Neural crest cell (in vitro differentiated cells): ENCODE measurements around the gene SMIM35. TPM values are rescaled to one million over a fixed set of nuclear protein-coding genes. Genes with fewer than 3 reads are reported as not detected.

Source experiments
- DNase-seq: peaks from one replicate; pipeline ENCODE4 v3.0.0; 2021; ENCODE audit warnings: low read depth, mixed read lengths, low spot score
- H3K27ac Mint-ChIP-seq: one replicate; pipeline ENCODE4 v1.8.0; 2021; ENCODE audit warnings: mild to moderate bottlenecking, mixed read lengths; ENCODE audit not compliant: unreplicated experiment
- H3K27me3 Mint-ChIP-seq: 2 replicates; pipeline ENCODE4 v1.8.0; 2021; ENCODE audit warnings: low read depth, mild to moderate bottlenecking, mixed read lengths
- H3K36me3 Mint-ChIP-seq: 2 replicates; pipeline ENCODE4 v1.8.0; 2021; ENCODE audit warnings: low read depth, mild to moderate bottlenecking, mixed read lengths
- H3K4me1 Mint-ChIP-seq: 2 replicates; pipeline ENCODE4 v1.8.0; 2021; ENCODE audit warnings: mixed read lengths
- H3K4me3 Mint-ChIP-seq: one replicate; pipeline ENCODE4 v1.8.0; 2021; ENCODE audit warnings: mild to moderate bottlenecking, mixed read lengths
- H3K9me3 Mint-ChIP-seq: 2 replicates; pipeline ENCODE4 v1.8.0; 2021; ENCODE audit warnings: mixed read lengths
- CTCF ChIP-seq: fragments of 200-600 bp; sonication (generic); conservative IDR thresholded peaks from 2 replicates; pipeline ENCODE4 v1.5.0; 2021; ENCODE audit warnings: antibody characterized with exemption, mild to moderate bottlenecking
- total RNA-seq: library from RNA; stranded (reverse); gene quantifications from 2 replicates; pipeline ENCODE4 v1.2.1, GENCODE V29; 2021

Gene SMIM35
- total RNA-seq, 1 donor from 2014 or later = not detected

- Mint-ChIP-seq H3K27ac (peak overlapping the region; percentile 43), H3K27me3 (no peaks in the 10 kb centered on the region), H3K4me1 (peaks cover 60% of the 10 kb centered on the region), H3K36me3 (no peaks in the 10 kb centered on the region), H3K4me3 (no peak overlapping the region), H3K9me3 (no peaks in the 10 kb centered on the region)
- DNase-seq = no peak
- no peak for TF ChIP-seq CTCF
Measured at GRCh38 chr11:118078911-118079411, 7.8 kb downstream of the SMIM35 start.

- no peak for DNase-seq
- TF ChIP-seq CTCF = no peak
- no peak within 1 kb of the TSS for H3K4me3 Mint-ChIP-seq
- no peaks in the 10 kb centered on the region for H3K36me3 Mint-ChIP-seq
- H3K4me1 Mint-ChIP-seq = peaks cover 42% of the 10 kb centered on the region
- no peaks in the 10 kb centered on the region for H3K9me3 Mint-ChIP-seq
- no peaks in the 10 kb centered on the region for H3K27me3 Mint-ChIP-seq
- no peak within 1 kb of the TSS for H3K27ac Mint-ChIP-seq
Measured at GRCh38 chr11:118076754-118077281, 9.9 kb downstream of the SMIM35 start, which contains the start of gene TMPRSS4. TSS of gene TMPRSS4 (plus strand) at chr11:118077078. CDS start at chr11:118077303, 225 bp downstream.

GRCh38 chr11:118074785-118075184 lies 12.0 kb downstream of the SMIM35 start:
- no peak overlapping the region for H3K27ac Mint-ChIP-seq
- no peak for DNase-seq
- no peak for TF ChIP-seq CTCF
- H3K36me3 Mint-ChIP-seq = no peaks in the 10 kb centered on the region
- no peaks in the 10 kb centered on the region for H3K27me3 Mint-ChIP-seq
- H3K4me1 Mint-ChIP-seq = peaks cover 23% of the 10 kb centered on the region
- H3K4me3 Mint-ChIP-seq = no peak overlapping the region
- no peaks in the 10 kb centered on the region for H3K9me3 Mint-ChIP-seq

GRCh38 chr11:118074091-118074685 lies 12.6 kb downstream of the SMIM35 start:
- Mint-ChIP-seq H3K36me3 (no peaks in the 10 kb centered on the region), H3K4me1 (peaks cover 23% of the 10 kb centered on the region), H3K27ac (no peak overlapping the region), H3K4me3 (no peak overlapping the region), H3K27me3 (no peaks in the 10 kb centered on the region), H3K9me3 (no peaks in the 10 kb centered on the region)
- TF ChIP-seq CTCF = no peak
- DNase-seq = no peak

- Mint-ChIP-seq H3K4me3 (no peak overlapping the region), H3K27ac (no peak overlapping the region), H3K36me3 (no peaks in the 10 kb centered on the region), H3K4me1 (peaks cover 23% of the 10 kb centered on the region), H3K9me3 (no peaks in the 10 kb centered on the region), H3K27me3 (no peaks in the 10 kb centered on the region)
- TF ChIP-seq CTCF = no peak
- DNase-seq = no peak
Measured at GRCh38 chr11:118073554-118073953, 13.2 kb downstream of the SMIM35 start.
